BLaER1 (cell line): ENCODE data around the gene CACNA1I.

ENCODE experiments used
- H3K27ac ChIP-seq: shearing (Covaris generic); formaldehyde crosslinking; 2 replicates; pipeline ENCODE4 v1.8.1; 2022
- H3K27me3 ChIP-seq: shearing (Covaris generic); formaldehyde crosslinking; 2 replicates; pipeline ENCODE4 v1.8.1; 2022
- H3K36me3 ChIP-seq: shearing (Covaris generic); formaldehyde crosslinking; 2 replicates; pipeline ENCODE4 v1.8.1; 2022
- H3K4me1 ChIP-seq: shearing (Covaris generic); formaldehyde crosslinking; 2 replicates; pipeline ENCODE4 v1.8.1; 2022
- H3K4me2 ChIP-seq: shearing (Covaris generic); formaldehyde crosslinking; 2 replicates; pipeline ENCODE4 v1.8.1; 2022
- H3K4me3 ChIP-seq: shearing (Covaris generic); formaldehyde crosslinking; 2 replicates; pipeline ENCODE4 v1.8.1; 2022
- H3K9ac ChIP-seq: shearing (Covaris generic); formaldehyde crosslinking; 2 replicates; pipeline ENCODE4 v1.8.1; 2022
- H3K9me3 ChIP-seq: shearing (Covaris generic); formaldehyde crosslinking; 2 replicates; pipeline ENCODE4 v1.8.1; 2022
- H4K20me1 ChIP-seq: shearing (Covaris generic); formaldehyde crosslinking; 2 replicates; pipeline ENCODE4 v1.8.1; 2022
- Cebpa-rat ChIP-seq: shearing (Covaris generic); IDR thresholded peaks from 2 replicates; pipeline ENCODE4 v1.8.1; 2022

The CACNA1I gene

DNA sequence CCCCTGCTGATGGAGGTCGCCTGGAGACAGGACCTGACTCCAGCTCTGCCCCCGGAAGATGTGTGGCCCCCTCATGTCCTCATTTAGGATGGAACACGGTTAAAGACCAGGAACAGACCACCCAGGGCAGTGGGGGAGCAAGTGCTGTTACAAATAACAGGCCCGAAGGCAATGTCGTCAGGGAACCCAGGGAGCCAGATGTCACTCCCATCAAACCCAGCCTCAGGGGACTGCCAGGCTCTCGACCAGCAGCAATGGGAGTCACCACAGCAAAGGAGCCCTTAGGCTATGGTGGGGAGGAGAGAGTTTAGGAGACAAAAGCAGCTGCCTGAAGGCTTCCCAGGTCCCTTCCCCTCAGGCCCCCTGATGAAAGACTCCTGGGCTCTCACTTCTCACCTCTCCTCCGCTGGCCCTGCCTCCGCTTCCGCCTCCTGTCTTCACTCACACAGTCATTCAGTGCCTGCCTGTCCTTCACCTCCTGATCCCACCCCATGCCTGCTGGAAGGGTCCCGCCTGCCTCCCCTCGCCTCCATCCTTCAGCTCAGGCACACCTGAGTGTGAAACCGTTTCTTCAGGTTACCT is 42.4 kb upstream of the CACNA1I start:
- Histone ChIP-seq H3K27ac (peak overlapping the region; percentile 90), H3K4me3 (peak overlapping the region; percentile 66), H3K9me3 (no peaks in the 10 kb centered on the region), H3K4me1 (peaks cover 91% of the 10 kb centered on the region), H3K9ac (peak overlapping the region; percentile 81), H3K36me3 (peaks cover 49% of the 10 kb centered on the region), H3K4me2 (peak overlapping the region; percentile 100), H3K27me3 (no peaks in the 10 kb centered on the region), H4K20me1 (peaks cover 86% of the 10 kb centered on the region)
- TF ChIP-seq Cebpa-rat = no peak

DNA sequence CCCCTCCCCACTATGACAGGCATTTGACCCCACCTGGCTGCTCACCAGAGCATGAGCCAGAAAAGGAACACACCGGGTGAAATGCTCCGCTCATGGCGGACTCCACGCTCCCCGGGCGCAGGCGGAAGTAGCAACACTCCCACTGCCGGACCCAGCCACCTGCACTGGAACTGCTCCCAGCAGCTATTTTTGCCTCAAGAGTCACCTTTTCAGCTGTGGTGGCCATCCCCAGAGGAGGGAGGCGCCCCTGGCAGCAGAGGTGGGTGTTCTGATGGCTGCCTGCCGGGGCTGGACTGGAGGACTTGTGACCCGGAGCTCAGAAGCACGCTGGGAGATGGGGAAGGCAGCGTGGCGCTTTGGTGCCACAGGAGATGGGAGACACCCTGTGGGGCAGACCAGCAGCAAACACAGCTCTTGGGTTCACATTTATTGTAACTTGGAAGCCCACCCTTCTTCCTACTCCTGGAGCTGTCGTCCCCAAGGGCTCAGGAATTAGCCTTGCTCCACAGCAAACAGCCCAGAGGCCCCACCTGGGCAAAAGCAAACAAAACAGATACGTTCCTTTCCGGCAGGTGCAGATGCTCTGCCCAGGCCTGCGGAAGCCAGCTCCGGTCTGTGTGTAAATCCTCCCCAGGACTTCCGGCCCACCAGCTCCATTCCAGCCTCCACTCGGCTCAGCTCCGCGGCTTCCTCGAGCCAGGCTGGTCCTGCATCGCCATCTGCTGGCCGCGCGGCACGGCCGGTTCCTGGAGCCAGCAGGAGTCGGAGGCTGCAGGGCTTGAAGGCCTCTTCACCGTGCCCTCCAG is 41.7 kb upstream of the CACNA1I start:
- Histone ChIP-seq H3K27me3 (no peaks in the 10 kb centered on the region), H3K9me3 (no peaks in the 10 kb centered on the region), H3K27ac (peak overlapping the region; percentile 90), H3K4me2 (peak overlapping the region; percentile 100), H3K9ac (peak overlapping the region; percentile 81), H3K36me3 (peaks cover 42% of the 10 kb centered on the region), H3K4me3 (peak overlapping the region; percentile 66), H3K4me1 (peaks cover 91% of the 10 kb centered on the region), H4K20me1 (peaks cover 78% of the 10 kb centered on the region)
- no peak for TF ChIP-seq Cebpa-rat

- Histone ChIP-seq H3K4me1 (peaks cover 91% of the 10 kb centered on the region), H3K27me3 (no peaks in the 10 kb centered on the region), H3K36me3 (peaks cover 36% of the 10 kb centered on the region), H3K27ac (peak overlapping the region; percentile 75), H4K20me1 (peaks cover 73% of the 10 kb centered on the region), H3K4me2 (peak overlapping the region; percentile 100), H3K9me3 (no peaks in the 10 kb centered on the region), H3K4me3 (peak overlapping the region; percentile 66), H3K9ac (peak overlapping the region; percentile 81)
- no peak for TF ChIP-seq Cebpa-rat
Observed at GRCh38 chr22:39529487-39529851, 41.1 kb upstream of the CACNA1I start.

- Histone ChIP-seq H3K4me1 (peaks cover 91% of the 10 kb centered on the region), H3K36me3 (peaks cover 30% of the 10 kb centered on the region), H4K20me1 (peaks cover 66% of the 10 kb centered on the region), H3K9ac (peak overlapping the region; percentile 81; the same call in 1 of the 2 replicates), H3K4me2 (peak overlapping the region; percentile 100), H3K9me3 (no peaks in the 10 kb centered on the region), H3K27me3 (no peaks in the 10 kb centered on the region), H3K4me3 (peak overlapping the region; percentile 66; the same call in 1 of the 2 replicates), H3K27ac (peak overlapping the region; percentile 75)
- no peak for TF ChIP-seq Cebpa-rat
Observed at GRCh38 chr22:39530116-39530515, 40.4 kb upstream of the CACNA1I start.

GRCh38 chr22:39530692-39531331 is 39.7 kb upstream of the CACNA1I start:
- Histone ChIP-seq H3K4me1 (peaks cover 91% of the 10 kb centered on the region), H3K27me3 (no peaks in the 10 kb centered on the region), H3K9ac (peak overlapping the region; percentile 97), H3K4me3 (peak overlapping the region; percentile 90), H3K27ac (no peak overlapping the region; the same call in none of the 2 replicates), H3K9me3 (no peaks in the 10 kb centered on the region), H3K36me3 (peaks cover 24% of the 10 kb centered on the region), H3K4me2 (peak overlapping the region; percentile 100), H4K20me1 (peaks cover 59% of the 10 kb centered on the region)
- TF ChIP-seq Cebpa-rat = no peak

GRCh38 chr22:39532215-39533073 is 38.1 kb upstream of the CACNA1I start, which contains the start of gene RPS19BP1:
Gene RPS19BP1 (minus strand): TSS chr22:39532748. CDS start chr22:39532738, 10 bp downstream.
- no peaks in the 10 kb centered on the region for H3K9me3 ChIP-seq
- peak; percentile 88 for TF ChIP-seq Cebpa-rat
- peaks cover 43% of the 10 kb centered on the region for H4K20me1 ChIP-seq

GRCh38 chr22:39534092-39534506 is 36.5 kb upstream of the CACNA1I start:
- H3K4me1 ChIP-seq = peaks cover 68% of the 10 kb centered on the region
- H3K4me2 ChIP-seq = peak overlapping the region; percentile 82; the same call in 1 of the 2 replicates
- no peak for TF ChIP-seq Cebpa-rat
- peaks cover 26% of the 10 kb centered on the region for H4K20me1 ChIP-seq
- no peaks in the 10 kb centered on the region for H3K9me3 ChIP-seq
- H3K4me3 ChIP-seq = no peak overlapping the region
- peaks cover 18% of the 10 kb centered on the region for H3K36me3 ChIP-seq
- peak overlapping the region; percentile 12; the same call in 1 of the 2 replicates for H3K27ac ChIP-seq
- H3K27me3 ChIP-seq = no peaks in the 10 kb centered on the region
- no peak overlapping the region for H3K9ac ChIP-seq

More at GRCh38 chr22:39532215-39533073, 38.1 kb upstream of the CACNA1I start, which contains the start of gene RPS19BP1:
- H3K9ac ChIP-seq = peak within 1 kb of the TSS; percentile 97
- H3K4me2 ChIP-seq = peak within 1 kb of the TSS; percentile 100
- peak within 1 kb of the TSS; percentile 90 for H3K4me3 ChIP-seq
- H3K27me3 ChIP-seq = no peaks in the 10 kb centered on the region
- H3K27ac ChIP-seq = peak within 1 kb of the TSS; percentile 97
- H3K4me1 ChIP-seq = peaks cover 79% of the 10 kb centered on the region
- peaks cover 24% of the 10 kb centered on the region for H3K36me3 ChIP-seq

GRCh38 chr22:39534591-39535356 is 35.8 kb upstream of the CACNA1I start:
- Histone ChIP-seq H3K4me2 (peak overlapping the region; percentile 82), H3K9me3 (no peaks in the 10 kb centered on the region), H3K4me3 (no peak overlapping the region), H4K20me1 (peaks cover 20% of the 10 kb centered on the region), H3K27me3 (no peaks in the 10 kb centered on the region), H3K36me3 (peaks cover 14% of the 10 kb centered on the region), H3K9ac (no peak overlapping the region), H3K27ac (peak overlapping the region; percentile 27; the same call in 1 of the 2 replicates), H3K4me1 (peaks cover 61% of the 10 kb centered on the region)
- TF ChIP-seq Cebpa-rat = no peak
